Upper lobe of left lung (tissue), 6 donors: ENCODE results near the gene NTNG2. TPM values are rescaled to one million over a fixed set of nuclear protein-coding genes. Genes with fewer than 3 reads are reported as not detected.
A peak's percentile ranks its signal among the peaks of the same experiment; 100 is the strongest.

Experiments
- ATAC-seq, 2 donors: fragments of 200-7000 bp; cut with Tn5 transposase; one replicate each; pipeline ENCODE4 v1.9.1; 2022; ENCODE audit warnings: mild to moderate bottlenecking in 2 of 2, moderate library complexity in 2 of 2; ENCODE audit not compliant: low FRiP score in 2 of 2
- DNase-seq, 2 donors: peaks; one replicate each; pipeline ENCODE4 v3.0.0-alpha.2; 2019 to 2020
- H3K27ac ChIP-seq, 4 donors: fragments of 200-600 bp; sonication (generic); one replicate each; pipeline ENCODE4 v1.5.1; 2016 to 2019
- H3K27me3 ChIP-seq, 4 donors: fragments of 200-600 bp; sonication (generic); one replicate each; pipeline ENCODE4 v1.5.1; 2017 to 2019
- H3K36me3 ChIP-seq, 4 donors: fragments of 200-600 bp; sonication (generic); one replicate each; pipeline ENCODE4 v1.5.1; 2016 to 2019
- H3K4me1 ChIP-seq, 4 donors: fragments of 200-600 bp; sonication (generic); one replicate each; pipeline ENCODE4 v1.5.1; 2018 to 2019
- H3K4me3 ChIP-seq, 4 donors: fragments of 200-600 bp; sonication (generic); one replicate each; pipeline ENCODE4 v1.5.1; 2017 to 2019; ENCODE audit warnings: mild to moderate bottlenecking in 2 of 4, moderate library complexity in 1 of 4
- H3K9me3 ChIP-seq, 4 donors: fragments of 200-600 bp; sonication (generic); one replicate each; pipeline ENCODE4 v1.5.1; 2018 to 2019
- CTCF ChIP-seq, 6 experiments: fragments of 450-650 bp in 4 of 6; fragments of 200-600 bp in 2 of 6; sonication (generic) in 2 of 6; IDR thresholded peaks; one replicate each; pipeline ENCODE4 v1.5.1; 2016 to 2019; ENCODE audit warnings: antibody characterized with exemption in 6 of 6
- EP300 ChIP-seq, 4 donors: sonication (generic); formaldehyde crosslinking; IDR thresholded peaks; one replicate each; pipeline ENCODE4 v1.5.1; 2017; ENCODE audit warnings: antibody characterized with exemption in 4 of 4, control low read depth in 2 of 4
- POLR2A ChIP-seq, 4 donors: fragments of 450-650 bp; IDR thresholded peaks; one replicate each; pipeline ENCODE4 v1.5.1; 2016 to 2017; ENCODE audit warnings: antibody characterized with exemption in 4 of 4, mild to moderate bottlenecking in 2 of 4
- POLR2AphosphoS5 ChIP-seq, 2 donors: sonication (generic); formaldehyde crosslinking; IDR thresholded peaks; one replicate each; pipeline ENCODE4 v1.5.1; 2017; ENCODE audit warnings: antibody characterized with exemption in 2 of 2
- WGBS, 2 donors: methylation state at CpG; one replicate each; pipeline ENCODE4 v1.1.5; 2017 to 2018; 5-methylcytosine and 5-hydroxymethylcytosine counted together
- total RNA-seq, 6 donors: library from RNA; depleted of rRNA in 4 of 6; stranded (reverse); fragments of >200 nt in 4 of 6; gene quantifications; one replicate each; pipeline versions ENCODE4 v1.1.0 to v1.2.1, GENCODE V29; 2016 to 2021
- donor health status: DM: no; HTN: no; CAD: no; lungs with moderate emphysema.
- donor health status: DM: no; HTN: yes; CAD: no; lungs with severe emphysema.

NTNG2 gene
- total RNA-seq, 6 donors from 2014 or later, result 2.1 to 8.2 (median 4.3) TPM

DNA sequence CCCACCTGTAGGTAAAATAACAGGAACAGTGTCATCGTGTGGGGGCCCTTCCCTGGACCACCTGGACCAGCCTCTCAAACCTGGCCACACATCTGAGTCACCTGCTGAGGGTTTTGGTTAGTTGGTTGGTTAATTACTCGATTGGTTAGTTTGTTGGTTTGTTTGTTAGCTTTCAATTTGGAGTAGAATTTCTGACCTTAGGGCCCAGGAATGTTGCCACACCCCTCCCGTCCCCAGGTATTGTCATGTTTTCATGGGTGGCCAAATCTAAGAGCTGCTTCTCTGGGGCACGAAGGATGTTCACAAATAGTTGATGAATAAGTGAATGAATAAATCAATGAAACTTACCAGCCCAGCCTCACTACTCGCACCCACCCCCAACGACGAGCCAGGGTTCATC is 21.9 kb downstream of the NTNG2 start:
- TF ChIP-seq EP300 (IDR thresholded peaks at IDR 0.05) (no peak), CTCF (IDR thresholded peaks at IDR 0.05) (no peak), POLR2AphosphoS5 (IDR thresholded peaks at IDR 0.05) (no peak), POLR2A (IDR thresholded peaks at IDR 0.05) (no peak)
- peaks cover 0 to 3% (median 0%) of the 10 kb centered on the region in 4 donors for H3K27me3 ChIP-seq
- no peak overlapping the region for H3K27ac ChIP-seq
- no peaks in the 10 kb centered on the region for H3K9me3 ChIP-seq
- no peaks in the 10 kb centered on the region for H3K36me3 ChIP-seq
- ATAC-seq, result no peak
- no peak for DNase-seq
- WGBS, 2 donors, result 55 to 67% methylated on average over 7 of the region's 7 CpGs
- H3K4me3 ChIP-seq, result no peak overlapping the region
- H3K4me1 ChIP-seq, result peaks cover 0 to 15% (median 4%) of the 10 kb centered on the region in 4 donors

DNA sequence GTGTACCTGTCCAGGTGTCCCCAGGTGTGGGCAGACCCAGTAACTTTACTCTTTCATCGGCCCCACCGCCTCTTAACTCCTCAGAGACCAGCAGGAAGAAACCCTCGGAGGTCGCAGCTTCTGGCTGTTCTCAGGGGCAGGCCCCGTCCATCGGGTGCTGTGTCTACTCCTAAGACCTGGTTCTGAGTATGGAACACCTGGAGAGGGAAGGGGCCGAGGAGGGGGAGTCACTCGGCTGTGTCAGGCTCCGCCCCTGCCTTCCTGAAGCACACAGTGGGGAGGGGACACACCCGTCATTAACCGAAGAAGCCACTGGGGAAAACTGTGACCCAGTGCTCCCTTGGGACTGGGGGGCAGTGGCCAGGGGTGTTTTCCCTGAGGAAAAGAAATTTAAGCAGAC is 22.3 kb downstream of the NTNG2 start:
- 69 to 70% methylated on average over 11 of the region's 11 CpGs for WGBS, 2 donors
- H3K4me3 ChIP-seq, result no peak overlapping the region
- no peak for DNase-seq
- H3K27me3 ChIP-seq, result peaks cover 0 to 3% (median 0%) of the 10 kb centered on the region in 4 donors
- H3K4me1 ChIP-seq, result peaks cover 0 to 15% (median 4%) of the 10 kb centered on the region in 4 donors
- H3K36me3 ChIP-seq, result no peaks in the 10 kb centered on the region
- TF ChIP-seq CTCF (IDR thresholded peaks at IDR 0.05) (no peak), POLR2AphosphoS5 (IDR thresholded peaks at IDR 0.05) (no peak), POLR2A (IDR thresholded peaks at IDR 0.05) (no peak), EP300 (IDR thresholded peaks at IDR 0.05) (no peak)
- ATAC-seq, result no peak
- no peaks in the 10 kb centered on the region for H3K9me3 ChIP-seq
- no peak overlapping the region for H3K27ac ChIP-seq

DNA sequence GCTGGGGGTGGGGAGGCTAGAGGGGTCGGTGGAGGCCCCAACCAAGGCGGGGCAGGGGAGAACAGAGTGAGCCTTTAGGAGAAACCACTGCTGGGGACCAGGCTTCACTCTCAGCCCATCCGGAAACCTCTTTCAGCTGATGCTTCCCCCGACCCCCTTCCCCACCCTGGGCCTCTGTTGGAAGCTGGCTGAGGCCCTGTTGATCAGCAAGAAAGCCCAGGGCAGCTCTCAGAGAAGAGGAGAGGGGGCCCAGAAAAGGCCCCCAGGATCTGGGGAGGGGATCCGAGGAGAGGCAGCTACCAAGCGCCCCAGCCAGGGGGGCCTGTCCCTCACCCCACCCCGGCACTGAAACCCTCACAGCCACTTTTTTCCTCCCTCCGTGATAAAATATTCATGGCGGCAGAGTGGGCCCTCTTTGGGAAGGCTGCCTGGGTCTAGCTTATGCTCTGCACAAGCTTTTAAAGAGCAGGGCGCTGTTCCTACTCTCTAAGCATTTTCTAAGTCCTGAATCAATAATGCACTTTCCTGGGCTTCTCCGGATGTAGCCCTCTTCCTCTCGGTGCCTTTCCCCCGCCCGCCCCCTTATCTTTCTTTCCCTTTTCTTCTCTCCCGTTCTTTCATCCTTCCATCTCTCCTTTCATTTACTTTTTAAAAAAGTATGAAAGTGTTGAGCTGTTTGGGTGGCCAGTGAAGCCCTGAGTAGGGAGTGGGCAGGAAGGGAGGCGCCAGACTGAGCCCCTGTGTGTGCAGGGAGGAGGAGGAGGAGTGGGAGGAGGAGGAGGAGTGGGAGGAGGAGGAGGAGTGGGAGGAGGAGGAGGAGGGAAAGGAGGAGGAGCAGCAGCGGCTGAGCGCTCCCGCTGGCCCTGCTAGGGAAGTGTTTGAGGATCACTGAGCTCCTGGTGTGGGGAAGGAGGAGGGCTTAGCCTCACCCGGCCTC is 23.5 kb downstream of the NTNG2 start:
- 23 to 29% methylated on average over 19 to 20 of the region's 20 CpGs for WGBS, 2 donors
- TF ChIP-seq POLR2A (IDR thresholded peaks at IDR 0.05), result no peak
- no peak for TF ChIP-seq POLR2AphosphoS5 (IDR thresholded peaks at IDR 0.05)
- TF ChIP-seq CTCF (IDR thresholded peaks at IDR 0.05), result no peak
- TF ChIP-seq EP300 (IDR thresholded peaks at IDR 0.05), result no peak
- H3K27ac ChIP-seq, result no peak overlapping the region
- H3K27me3 ChIP-seq, result peaks cover 0 to 3% (median 0%) of the 10 kb centered on the region in 4 donors
- no peak for DNase-seq
- ATAC-seq, result peak in 1 of 2 donors; percentile 30
- no peaks in the 10 kb centered on the region for H3K9me3 ChIP-seq
- no peaks in the 10 kb centered on the region for H3K36me3 ChIP-seq
- H3K4me3 ChIP-seq, result no peak overlapping the region
- H3K4me1 ChIP-seq, result peaks cover 0 to 15% (median 4%) of the 10 kb centered on the region in 4 donors

- TF ChIP-seq EP300 (IDR thresholded peaks at IDR 0.05) (no peak), CTCF (IDR thresholded peaks at IDR 0.05) (no peak), POLR2AphosphoS5 (IDR thresholded peaks at IDR 0.05) (no peak), POLR2A (IDR thresholded peaks at IDR 0.05) (no peak)
- WGBS, 2 donors, result 38 to 62% methylated on average over 11 to 14 of the region's 14 CpGs
- no peak for ATAC-seq
- no peak overlapping the region for H3K4me3 ChIP-seq
- peaks cover 0 to 3% (median 0%) of the 10 kb centered on the region in 4 donors for H3K27me3 ChIP-seq
- peaks cover 0 to 15% (median 4%) of the 10 kb centered on the region in 4 donors for H3K4me1 ChIP-seq
- DNase-seq, result no peak
- no peaks in the 10 kb centered on the region for H3K36me3 ChIP-seq
- no peak overlapping the region for H3K27ac ChIP-seq
- no peaks in the 10 kb centered on the region for H3K9me3 ChIP-seq
These were observed 25.3 kb downstream of the NTNG2 start for GRCh38 chr9:132187121-132187620.
